Measurements from ENCODE around the gene CHN2.

Gene CHN2

GRCh38 chr7:29315122-29315891 lies 120.7 kb downstream of the CHN2 start:
- FAIRE-seq = no peak

GRCh38 chr7:29315892-29316270 lies 121.3 kb downstream of the CHN2 start:
- no peak for FAIRE-seq

GRCh38 chr7:29316926-29317325 lies 122.4 kb downstream of the CHN2 start:
- no peak for FAIRE-seq

- no peak for FAIRE-seq
Observed at GRCh38 chr7:29318853-29319718, 124.5 kb downstream of the CHN2 start.

GRCh38 chr7:29319719-29320521 lies 125.3 kb downstream of the CHN2 start:
- no peak for FAIRE-seq

- no peak for FAIRE-seq
Observed at GRCh38 chr7:29320577-29320976, 126.0 kb downstream of the CHN2 start.

- FAIRE-seq = no peak
Observed at GRCh38 chr7:29322023-29322712, 127.6 kb downstream of the CHN2 start.

GRCh38 chr7:29325476-29325875 lies 130.9 kb downstream of the CHN2 start:
- no peak for FAIRE-seq

- FAIRE-seq = no peak
Observed at GRCh38 chr7:29326864-29327263, 132.3 kb downstream of the CHN2 start.

GRCh38 chr7:29327455-29327854 lies 132.9 kb downstream of the CHN2 start:
- no peak for FAIRE-seq

GRCh38 chr7:29328045-29328444 lies 133.5 kb downstream of the CHN2 start:
- FAIRE-seq = no peak

GRCh38 chr7:29328811-29329210 lies 134.2 kb downstream of the CHN2 start:
- no peak for FAIRE-seq

- no peak for FAIRE-seq
Observed at GRCh38 chr7:29329686-29330085, 135.1 kb downstream of the CHN2 start.

- no peak for FAIRE-seq
Observed at GRCh38 chr7:29330136-29330535, 135.6 kb downstream of the CHN2 start.

- FAIRE-seq = no peak
Observed at GRCh38 chr7:29331163-29331562, 136.6 kb downstream of the CHN2 start.

- no peak for FAIRE-seq
Observed at GRCh38 chr7:29332042-29332811, 137.7 kb downstream of the CHN2 start.

GRCh38 chr7:29332875-29333855 lies 138.6 kb downstream of the CHN2 start:
- FAIRE-seq = no peak

- no peak for FAIRE-seq
Observed at GRCh38 chr7:29335188-29336083, 140.9 kb downstream of the CHN2 start.

- FAIRE-seq = no peak
Observed at GRCh38 chr7:29337546-29338116, 143.1 kb downstream of the CHN2 start.

Measured in endometrium (tissue), 2 donors.